GM11168 (cell line): ENCODE data around the gene TP53BP2.
"Not testable (repeated sequence)": the region's sequence is repeated elsewhere in the genome, so short reads cannot be mapped to it uniquely, and the experiment has no call there.

Source experiments
- in situ Hi-C: fragments of 300-500 bp; cut with MboI; formaldehyde crosslinking; loops from one replicate; pipeline ENCODE4 v1.12.0; 2022; ENCODE audit warnings: low sequenced_read_pairs; ENCODE audit not compliant: unreplicated experiment

The TP53BP2 gene

DNA sequence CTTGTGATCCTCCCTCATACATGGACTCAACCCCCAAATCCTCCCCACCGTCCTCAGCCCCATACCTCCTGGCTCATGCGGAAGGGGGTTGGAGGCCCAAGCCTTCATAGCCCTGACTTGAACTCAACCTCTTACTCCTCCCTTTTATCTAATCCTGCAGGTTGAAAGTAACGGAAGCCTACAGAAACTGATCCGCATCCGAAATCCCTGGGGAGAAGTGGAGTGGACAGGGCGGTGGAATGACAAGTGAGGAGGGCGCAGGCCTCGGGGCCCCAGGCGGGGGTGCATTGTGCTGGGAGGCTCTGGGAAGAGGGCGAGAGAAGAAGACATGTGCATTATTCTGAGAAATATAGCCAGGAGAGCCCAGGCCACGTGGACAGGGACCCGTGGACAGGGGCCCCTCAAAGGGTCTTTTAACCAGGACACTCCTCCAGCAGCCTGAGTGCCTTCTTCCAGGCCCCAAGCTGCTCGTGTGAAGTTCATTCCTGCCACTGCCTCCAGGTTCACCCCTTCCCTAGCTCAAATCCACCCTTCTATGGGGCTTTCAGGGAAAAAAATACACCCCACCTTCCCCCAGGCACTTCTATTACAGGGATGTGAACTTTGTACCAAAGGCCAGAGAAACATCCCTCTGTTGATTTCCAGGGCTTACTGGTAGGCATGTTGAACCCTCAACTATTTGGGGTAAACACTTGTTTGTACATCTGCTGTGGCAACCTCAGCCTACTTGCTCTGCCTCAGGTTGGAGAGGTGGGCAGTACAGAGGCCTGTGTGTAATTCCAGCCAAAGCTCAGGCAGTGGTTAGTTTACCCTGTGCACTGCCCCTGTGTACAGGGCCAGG is 94.8 kb downstream of the TP53BP2 start:
- in situ Hi-C loops: loop anchor here (5.0 kb wide), 1 partner anchor 54 kb away; no protein-coding TSS in a partner anchor

DNA sequence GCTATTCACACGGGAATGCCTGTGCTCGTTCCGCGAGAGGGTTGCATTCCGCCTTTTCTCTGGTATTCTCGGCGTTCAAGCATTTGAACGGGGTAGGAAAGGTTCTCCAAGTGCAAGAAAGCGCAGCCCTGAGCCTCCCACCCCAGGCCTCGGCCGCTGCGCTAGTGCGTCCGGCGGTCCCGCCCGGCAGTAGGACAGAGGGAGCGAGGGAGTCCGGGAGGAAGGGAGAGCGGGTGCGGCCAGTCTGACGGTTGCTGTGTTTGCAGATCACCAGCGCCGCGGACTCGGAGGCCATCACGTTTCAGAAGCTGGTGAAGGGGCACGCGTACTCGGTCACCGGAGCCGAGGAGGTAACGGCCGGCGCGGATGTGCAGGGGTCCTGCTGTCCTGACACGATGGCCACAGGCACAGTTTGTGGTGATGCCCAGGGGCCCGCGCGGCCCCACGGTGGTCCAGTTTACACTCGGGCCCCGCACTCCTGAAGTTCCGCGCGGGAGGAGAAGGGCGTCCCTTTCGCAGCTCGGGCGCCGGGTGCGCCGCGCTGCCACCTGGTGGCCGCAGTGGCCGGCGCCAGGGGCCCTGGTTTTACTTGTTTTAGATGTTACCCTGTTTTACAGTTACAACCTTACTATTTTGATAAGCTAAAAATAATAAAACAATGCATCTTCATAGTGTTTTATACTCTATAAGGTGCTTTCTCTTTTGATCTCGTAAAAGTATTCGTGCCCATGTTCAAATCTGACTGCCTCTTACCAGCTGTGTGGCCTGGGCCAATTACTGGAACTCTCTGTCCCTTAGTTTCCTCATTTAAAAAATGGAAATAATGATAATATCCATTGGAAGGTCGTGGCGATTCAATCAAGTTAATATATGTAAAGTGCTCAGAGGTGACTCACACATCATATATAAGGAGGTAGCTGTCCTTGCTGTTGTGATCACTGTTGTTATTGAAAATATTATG is 96.7 kb downstream of the TP53BP2 start:
- in situ Hi-C loops: no loop called here

- in situ Hi-C loops: no loop called here
Measured at GRCh38 chr1:223748405-223748772, 97.4 kb downstream of the TP53BP2 start.

- in situ Hi-C loops: no loop called here
Measured at GRCh38 chr1:223747838-223748335, 97.9 kb downstream of the TP53BP2 start.

- in situ Hi-C loops: no loop called here
Measured at GRCh38 chr1:223745731-223746130, 100.0 kb downstream of the TP53BP2 start.

DNA sequence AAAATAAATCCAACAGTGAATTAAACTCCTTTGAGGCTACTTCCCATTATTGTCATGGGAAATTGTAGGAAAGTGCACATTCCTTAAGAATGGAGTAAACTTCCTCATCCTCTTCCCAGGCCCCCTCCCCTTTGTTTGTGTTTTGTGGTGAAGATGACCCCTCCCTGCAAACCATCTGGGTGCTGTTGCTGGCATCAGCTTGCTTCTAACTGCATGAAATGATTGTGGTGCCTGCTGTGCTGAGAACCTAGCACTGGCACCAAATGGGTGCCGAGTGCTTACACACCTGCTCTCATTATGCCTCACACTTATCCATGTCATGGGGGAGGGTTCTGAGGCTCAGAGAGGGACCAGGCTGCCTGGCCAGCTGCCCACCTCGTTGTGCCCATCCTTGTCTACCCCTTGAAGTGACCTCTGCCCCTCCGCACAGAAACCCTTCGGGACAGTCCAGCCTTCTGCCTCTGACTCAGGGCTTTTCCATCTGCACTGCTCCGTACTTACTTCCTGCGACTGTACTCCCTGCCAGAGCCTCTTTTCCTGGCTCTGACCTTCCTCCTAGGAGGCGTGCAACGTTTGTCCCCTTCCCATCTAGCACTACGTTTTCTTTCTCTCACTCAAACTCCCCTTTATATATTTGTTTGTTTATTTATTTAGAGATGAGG is 102.8 kb downstream of the TP53BP2 start:
- in situ Hi-C loops: no loop called here

- in situ Hi-C loops: no loop called here
Measured at GRCh38 chr1:223741861-223742260, 103.9 kb downstream of the TP53BP2 start.

- in situ Hi-C loops: not testable (repeated sequence)
Measured at GRCh38 chr1:223740038-223740736, 105.6 kb downstream of the TP53BP2 start.

- in situ Hi-C loops: no loop called here
Measured at GRCh38 chr1:223739366-223740037, 106.2 kb downstream of the TP53BP2 start.

GRCh38 chr1:223738465-223739365 is 107.0 kb downstream of the TP53BP2 start:
- in situ Hi-C loops: no loop called here

DNA sequence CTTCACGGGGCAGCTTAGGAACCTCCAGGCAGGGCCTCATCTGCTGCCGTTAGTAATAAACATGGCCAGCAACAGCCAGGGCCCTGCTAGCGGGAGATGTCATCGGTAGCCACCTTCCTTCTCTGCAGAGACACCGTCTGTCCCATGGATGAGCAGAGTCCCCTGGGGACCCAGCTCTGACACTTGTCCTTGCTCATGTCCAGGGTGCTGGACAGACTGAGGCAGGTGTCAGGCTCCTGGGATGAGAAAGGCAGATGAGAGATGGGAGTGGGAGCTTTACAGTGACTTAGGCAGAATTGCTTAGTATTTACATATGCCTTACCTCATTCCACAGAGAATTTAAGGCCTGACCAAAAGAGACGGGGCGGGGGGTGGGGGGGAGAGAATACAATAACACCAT is 108.4 kb downstream of the TP53BP2 start:
- in situ Hi-C loops: no loop called here

DNA sequence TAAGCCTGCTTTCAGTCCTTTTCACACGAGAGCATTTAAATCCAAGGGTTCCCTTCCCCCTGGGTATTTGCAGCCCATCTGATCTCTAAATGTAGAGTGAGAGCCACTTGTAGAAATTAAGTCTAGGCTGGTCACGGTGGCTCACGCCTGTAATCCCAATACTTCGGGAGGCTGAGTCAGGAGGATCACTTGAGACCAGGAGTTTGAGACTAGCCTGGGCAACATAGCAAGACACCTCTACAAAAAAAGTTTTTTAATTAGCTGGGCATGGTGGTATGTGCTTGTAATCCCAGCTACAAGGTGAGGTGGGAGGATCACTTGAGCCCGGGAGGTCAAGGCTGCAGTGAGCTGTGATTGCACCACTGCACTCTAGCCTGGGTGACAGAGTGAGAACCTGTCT is 109.1 kb downstream of the TP53BP2 start:
- in situ Hi-C loops: not testable (repeated sequence)

GRCh38 chr1:223733898-223734852 is 111.6 kb downstream of the TP53BP2 start:
- in situ Hi-C loops: no loop called here

- in situ Hi-C loops: no loop called here
Measured at GRCh38 chr1:223732993-223733798, 112.6 kb downstream of the TP53BP2 start.

GRCh38 chr1:223731133-223731770 is 114.5 kb downstream of the TP53BP2 start:
- in situ Hi-C loops: no loop called here
